Activated naive CD8-positive, alpha-beta T cell treated with anti-CD3 and anti-CD28 coated beads, Interleukin-2, amount 50 U/mL, for 24 hours (primary cell): ENCODE results near the gene CPNE2.

Experiments
- ATAC-seq: fragments of 150-1000 bp; cut with Tn5 transposase; one replicate; pipeline ENCODE4 v1.10.0; 2021
- DNase-seq: peaks from one replicate; pipeline ENCODE4 v3.0.0; 2021
- H3K27ac Mint-ChIP-seq: one replicate; pipeline ENCODE4 v1.8.0; 2021; ENCODE audit warnings: mild to moderate bottlenecking, mixed read lengths
- H3K27me3 Mint-ChIP-seq: one replicate; pipeline ENCODE4 v1.8.0; 2021; ENCODE audit warnings: mixed read lengths
- H3K36me3 Mint-ChIP-seq: one replicate; pipeline ENCODE4 v1.8.0; 2021; ENCODE audit warnings: low read depth, mixed read lengths
- H3K4me1 Mint-ChIP-seq: one replicate; pipeline ENCODE4 v1.8.0; 2021; ENCODE audit warnings: mixed read lengths
- H3K4me3 Mint-ChIP-seq: one replicate; pipeline ENCODE4 v1.8.0; 2021; ENCODE audit warnings: mild to moderate bottlenecking, moderate library complexity, mixed read lengths
- H3K9me3 Mint-ChIP-seq: one replicate; pipeline ENCODE4 v1.8.0; 2021; ENCODE audit warnings: mixed read lengths

Gene CPNE2

GRCh38 chr16:57166451-57166850 lies 74.1 kb downstream of the CPNE2 start:
- peaks cover 38% of the 10 kb centered on the region for H3K36me3 Mint-ChIP-seq

GRCh38 chr16:57166951-57167350 lies 74.6 kb downstream of the CPNE2 start:
- no peak overlapping the region for H3K4me3 Mint-ChIP-seq
- H3K9me3 Mint-ChIP-seq, result no peaks in the 10 kb centered on the region
- H3K36me3 Mint-ChIP-seq, result peaks cover 41% of the 10 kb centered on the region
- no peaks in the 10 kb centered on the region for H3K27me3 Mint-ChIP-seq
- no peak overlapping the region for H3K27ac Mint-ChIP-seq
- no peak for ATAC-seq
- no peak for DNase-seq
- no peaks in the 10 kb centered on the region for H3K4me1 Mint-ChIP-seq

More at GRCh38 chr16:57166451-57166850, 74.1 kb downstream of the CPNE2 start:
- DNase-seq, result no peak
- Mint-ChIP-seq H3K4me1 (no peaks in the 10 kb centered on the region), H3K9me3 (no peaks in the 10 kb centered on the region), H3K27ac (no peak overlapping the region), H3K4me3 (no peak overlapping the region), H3K27me3 (no peaks in the 10 kb centered on the region)
- no peak for ATAC-seq

GRCh38 chr16:57167538-57167937 lies 75.2 kb downstream of the CPNE2 start:
- Mint-ChIP-seq H3K4me3 (no peak overlapping the region), H3K9me3 (no peaks in the 10 kb centered on the region), H3K4me1 (no peaks in the 10 kb centered on the region), H3K36me3 (peaks cover 44% of the 10 kb centered on the region), H3K27me3 (no peaks in the 10 kb centered on the region), H3K27ac (no peak overlapping the region)
- no peak for ATAC-seq
- no peak for DNase-seq

GRCh38 chr16:57167953-57168352 lies 75.6 kb downstream of the CPNE2 start:
- peak; percentile 49 for ATAC-seq
- peaks cover 46% of the 10 kb centered on the region for H3K36me3 Mint-ChIP-seq
- no peak overlapping the region for H3K4me3 Mint-ChIP-seq

GRCh38 chr16:57169327-57169726 lies 76.9 kb downstream of the CPNE2 start:
- ATAC-seq, result no peak
- no peak for DNase-seq
- Mint-ChIP-seq H3K36me3 (peaks cover 41% of the 10 kb centered on the region), H3K27me3 (no peaks in the 10 kb centered on the region), H3K4me1 (no peaks in the 10 kb centered on the region), H3K4me3 (no peak overlapping the region), H3K9me3 (no peaks in the 10 kb centered on the region), H3K27ac (no peak overlapping the region)

More at GRCh38 chr16:57167953-57168352, 75.6 kb downstream of the CPNE2 start:
- H3K27me3 Mint-ChIP-seq, result no peaks in the 10 kb centered on the region
- no peaks in the 10 kb centered on the region for H3K4me1 Mint-ChIP-seq
- DNase-seq, result no peak
- H3K9me3 Mint-ChIP-seq, result no peaks in the 10 kb centered on the region
- H3K27ac Mint-ChIP-seq, result no peak overlapping the region

GRCh38 chr16:57172721-57173290 lies 80.4 kb downstream of the CPNE2 start:
- H3K4me3 Mint-ChIP-seq, result no peak overlapping the region
- H3K4me1 Mint-ChIP-seq, result no peaks in the 10 kb centered on the region
- DNase-seq (no peak), ATAC-seq (no peak)
- H3K27ac Mint-ChIP-seq, result no peak overlapping the region
- peaks cover 32% of the 10 kb centered on the region for H3K36me3 Mint-ChIP-seq
- H3K27me3 Mint-ChIP-seq, result no peaks in the 10 kb centered on the region
- no peaks in the 10 kb centered on the region for H3K9me3 Mint-ChIP-seq

- Mint-ChIP-seq H3K4me3 (no peak overlapping the region), H3K27ac (no peak overlapping the region), H3K27me3 (no peaks in the 10 kb centered on the region), H3K36me3 (peaks cover 22% of the 10 kb centered on the region), H3K9me3 (no peaks in the 10 kb centered on the region), H3K4me1 (no peaks in the 10 kb centered on the region)
- no peak for DNase-seq
- no peak for ATAC-seq
Observed at GRCh38 chr16:57175896-57176295, 83.5 kb downstream of the CPNE2 start.

- Mint-ChIP-seq H3K27ac (no peak overlapping the region), H3K9me3 (no peaks in the 10 kb centered on the region), H3K27me3 (no peaks in the 10 kb centered on the region), H3K4me1 (peaks cover 3% of the 10 kb centered on the region), H3K4me3 (no peak overlapping the region), H3K36me3 (peaks cover 9% of the 10 kb centered on the region)
- DNase-seq (no peak), ATAC-seq (no peak)
Observed at GRCh38 chr16:57178196-57178595, 85.8 kb downstream of the CPNE2 start.

GRCh38 chr16:57178793-57179212 lies 86.4 kb downstream of the CPNE2 start:
- peaks cover 4% of the 10 kb centered on the region for H3K36me3 Mint-ChIP-seq
- no peak for DNase-seq
- no peak for ATAC-seq
- H3K9me3 Mint-ChIP-seq, result no peaks in the 10 kb centered on the region
- H3K27ac Mint-ChIP-seq, result no peak overlapping the region
- no peak overlapping the region for H3K4me3 Mint-ChIP-seq
- no peaks in the 10 kb centered on the region for H3K27me3 Mint-ChIP-seq
- peaks cover 7% of the 10 kb centered on the region for H3K4me1 Mint-ChIP-seq

- no peak overlapping the region for H3K27ac Mint-ChIP-seq
- ATAC-seq, result no peak
- H3K27me3 Mint-ChIP-seq, result no peaks in the 10 kb centered on the region
- DNase-seq, result no peak
- peaks cover 12% of the 10 kb centered on the region for H3K4me1 Mint-ChIP-seq
- H3K36me3 Mint-ChIP-seq, result peaks cover 4% of the 10 kb centered on the region
- no peaks in the 10 kb centered on the region for H3K9me3 Mint-ChIP-seq
- H3K4me3 Mint-ChIP-seq, result no peak overlapping the region
Observed at GRCh38 chr16:57179215-57179828, 86.9 kb downstream of the CPNE2 start.

GRCh38 chr16:57184113-57184512 lies 91.7 kb downstream of the CPNE2 start:
- Mint-ChIP-seq H3K27me3 (peaks cover 2% of the 10 kb centered on the region), H3K4me3 (peak overlapping the region; percentile 95), H3K9me3 (no peaks in the 10 kb centered on the region), H3K36me3 (peaks cover 13% of the 10 kb centered on the region), H3K4me1 (peaks cover 40% of the 10 kb centered on the region), H3K27ac (peak overlapping the region; percentile 5)
- no peak for ATAC-seq
- DNase-seq, result no peak

- peak overlapping the region; percentile 95 for H3K4me3 Mint-ChIP-seq
- H3K27me3 Mint-ChIP-seq, result peaks cover 2% of the 10 kb centered on the region
- ATAC-seq, result no peak
- H3K9me3 Mint-ChIP-seq, result no peaks in the 10 kb centered on the region
- DNase-seq, result peak; percentile 3
- H3K36me3 Mint-ChIP-seq, result peaks cover 15% of the 10 kb centered on the region
- peak overlapping the region; percentile 84 for H3K27ac Mint-ChIP-seq
- peaks cover 44% of the 10 kb centered on the region for H3K4me1 Mint-ChIP-seq
Observed at GRCh38 chr16:57184887-57185445, 92.6 kb downstream of the CPNE2 start.

- peaks cover 17% of the 10 kb centered on the region for H3K36me3 Mint-ChIP-seq
- H3K9me3 Mint-ChIP-seq, result no peaks in the 10 kb centered on the region
- peak; percentile 26 for ATAC-seq
- peaks cover 2% of the 10 kb centered on the region for H3K27me3 Mint-ChIP-seq
- DNase-seq, result peak; percentile 38
- peaks cover 47% of the 10 kb centered on the region for H3K4me1 Mint-ChIP-seq
- peak overlapping the region; percentile 84 for H3K27ac Mint-ChIP-seq
- peak overlapping the region; percentile 95 for H3K4me3 Mint-ChIP-seq
Observed at GRCh38 chr16:57185446-57185944, 93.1 kb downstream of the CPNE2 start.

GRCh38 chr16:57185945-57186871 lies 93.8 kb downstream of the CPNE2 start, which contains the start of the genes PSME3IP1 and RSPRY1:
TSS of gene PSME3IP1 (minus strand) at chr16:57186039. CDS start at chr16:57173854, 12,185 bp downstream.
TSS of gene RSPRY1 (plus strand) at chr16:57186329. CDS start at chr16:57204659, 18,330 bp downstream.
- peaks cover 2% of the 10 kb centered on the region for H3K27me3 Mint-ChIP-seq
- peak; percentile 96 for ATAC-seq
- H3K27ac Mint-ChIP-seq, result peak within 1 kb of the TSS; percentile 84
- no peaks in the 10 kb centered on the region for H3K9me3 Mint-ChIP-seq
- peaks cover 17% of the 10 kb centered on the region for H3K36me3 Mint-ChIP-seq
- peaks cover 51% of the 10 kb centered on the region for H3K4me1 Mint-ChIP-seq
- DNase-seq, result peak; percentile 97
- H3K4me3 Mint-ChIP-seq, result peak within 1 kb of the TSS; percentile 95
